HG03280 (cell line): Measurements from ENCODE around the gene KLHL29.
"Not testable (repeated sequence)": the region's sequence is repeated elsewhere in the genome, so short reads cannot be mapped to it uniquely, and the experiment has no call there.

Source experiments
- ATAC-seq: cut with Tn5 transposase; IDR thresholded peaks from one replicate; pipeline ENCODE4 v1.9.1; 2021; ENCODE audit warnings: mild to moderate bottlenecking, moderate library complexity; ENCODE audit not compliant: unreplicated experiment

The KLHL29 gene

GRCh38 chr2:23384551-23385343 is at the start of gene KLHL29:
Gene KLHL29 (plus strand): TSS chr2:23385179. CDS start chr2:23562197, 177,018 bp downstream.
- ATAC-seq: peak; percentile 70

GRCh38 chr2:23335550-23335949 is 49.4 kb upstream of the KLHL29 start:
- no peak for ATAC-seq

GRCh38 chr2:23342075-23342474 is 42.9 kb upstream of the KLHL29 start:
- no peak for ATAC-seq

GRCh38 chr2:23346029-23346428 is 39.0 kb upstream of the KLHL29 start:
- ATAC-seq: no peak

- ATAC-seq: no peak
Observed at GRCh38 chr2:23346781-23347180, 38.2 kb upstream of the KLHL29 start.

GRCh38 chr2:23347471-23348092 is 37.4 kb upstream of the KLHL29 start:
- no peak for ATAC-seq

- not testable (repeated sequence) for ATAC-seq
Observed at GRCh38 chr2:23348093-23348481, 36.9 kb upstream of the KLHL29 start.

GRCh38 chr2:23349508-23349907 is 35.5 kb upstream of the KLHL29 start:
- ATAC-seq: no peak

- no peak for ATAC-seq
Observed at GRCh38 chr2:23350041-23350791, 34.8 kb upstream of the KLHL29 start.

GRCh38 chr2:23350792-23351355 is 34.1 kb upstream of the KLHL29 start:
- no peak for ATAC-seq

- ATAC-seq: peak; percentile 91
Observed at GRCh38 chr2:23351388-23352141, 33.4 kb upstream of the KLHL29 start.

- ATAC-seq: peak; percentile 57
Observed at GRCh38 chr2:23354554-23354953, 30.4 kb upstream of the KLHL29 start.

GRCh38 chr2:23355001-23355400 is 30.0 kb upstream of the KLHL29 start:
- ATAC-seq: no peak

GRCh38 chr2:23356711-23357110 is 28.3 kb upstream of the KLHL29 start:
- no peak for ATAC-seq

GRCh38 chr2:23359631-23360567 is 25.1 kb upstream of the KLHL29 start:
- no peak for ATAC-seq

- ATAC-seq: no peak
Observed at GRCh38 chr2:23360571-23361125, 24.3 kb upstream of the KLHL29 start.

- ATAC-seq: no peak
Observed at GRCh38 chr2:23361152-23361551, 23.8 kb upstream of the KLHL29 start.

GRCh38 chr2:23363268-23363667 is 21.7 kb upstream of the KLHL29 start:
- ATAC-seq: no peak

GRCh38 chr2:23363831-23364230 is 21.1 kb upstream of the KLHL29 start:
- ATAC-seq: no peak
